Neuronal stem cell (in vitro differentiated cells): ENCODE data around the gene CXCL12.
A peak's percentile ranks its signal among the peaks of the same experiment; 100 is the strongest.

ENCODE experiments used
- DNase-seq: peaks from one replicate; pipeline ENCODE4 v3.0.0-alpha.2; 2013; ENCODE audit warnings: low spot score
- H2AFZ ChIP-seq: one replicate; pipeline ENCODE4 v1.6.1; 2013; ENCODE audit warnings: mild to moderate bottlenecking, low read length, inconsistent platforms
- H2AK5ac ChIP-seq: 2 replicates; pipeline ENCODE4 v1.6.1; 2013; ENCODE audit warnings: low read depth, mild to moderate bottlenecking, inconsistent platforms, low read length, moderate library complexity, mixed read lengths
- H2BK120ac ChIP-seq: 2 replicates; pipeline ENCODE4 v1.6.1; 2013; ENCODE audit warnings: low read depth, mild to moderate bottlenecking, inconsistent platforms, low read length, moderate library complexity, mixed read lengths
- H2BK12ac ChIP-seq: one replicate; pipeline ENCODE4 v1.6.1; 2013; ENCODE audit warnings: low read length, inconsistent platforms
- H2BK15ac ChIP-seq: 2 replicates; pipeline ENCODE4 v1.6.1; 2013; ENCODE audit warnings: mild to moderate bottlenecking, low read length, inconsistent platforms, mixed read lengths
- H2BK5ac ChIP-seq: one replicate; pipeline ENCODE4 v1.6.1; 2013; ENCODE audit warnings: inconsistent platforms, mild to moderate bottlenecking, low read length, moderate library complexity
- H3K14ac ChIP-seq: one replicate; pipeline ENCODE4 v1.6.1; 2013; ENCODE audit warnings: low read length, inconsistent platforms
- H3K18ac ChIP-seq: 2 replicates; pipeline ENCODE4 v1.6.1; 2013; ENCODE audit warnings: low read length, inconsistent platforms
- H3K23ac ChIP-seq: 2 replicates; pipeline ENCODE4 v1.6.1; 2013; ENCODE audit warnings: low read depth, mild to moderate bottlenecking, mixed read lengths, low read length, inconsistent platforms; ENCODE audit not compliant: poor library complexity
- H3K27ac ChIP-seq: replicated peaks from 3 replicates; pipeline ENCODE4 v1.5.1; 2013; ENCODE audit warnings: low read length, inconsistent platforms
- H3K27me3 ChIP-seq, 3 experiments: 2 replicates each; pipeline ENCODE4 v1.6.1; 2013; ENCODE audit warnings: low read length in 3 of 3, mild to moderate bottlenecking in 2 of 3, inconsistent platforms in 1 of 3, low read depth in 1 of 3, mixed read lengths in 1 of 3, moderate library complexity in 1 of 3; ENCODE audit not compliant: control insufficient read depth in 3 of 3, insufficient read depth in 3 of 3
- H3K36me3 ChIP-seq, 2 donors: replicated peaks in 1 of 2; 2 replicates each; pipeline ENCODE4 v1.6.1; 2013; ENCODE audit warnings: low read length in 2 of 2; ENCODE audit not compliant: control insufficient read depth in 2 of 2, insufficient read depth in 2 of 2
- H3K4ac ChIP-seq: 2 replicates; pipeline ENCODE4 v1.6.1; 2013; ENCODE audit warnings: inconsistent platforms, mild to moderate bottlenecking, low read length, moderate library complexity
- H3K4me1 ChIP-seq, 2 donors: 1 replicate in 1 of 2; 2 replicates in 1 of 2; pipeline ENCODE4 v1.6.1; 2013; ENCODE audit warnings: low read length in 2 of 2, low read depth in 1 of 2; ENCODE audit not compliant: control insufficient read depth in 2 of 2, insufficient read depth in 1 of 2
- H3K4me2 ChIP-seq: one replicate; pipeline ENCODE4 v1.6.1; 2013; ENCODE audit warnings: mild to moderate bottlenecking, low read length, inconsistent platforms; ENCODE audit not compliant: insufficient read depth, poor library complexity, severe bottlenecking
- H3K4me3 ChIP-seq, 2 donors: 2 replicates each; pipeline ENCODE4 v1.5.1; 2013; ENCODE audit warnings: low read length in 2 of 2, mild to moderate bottlenecking in 2 of 2, inconsistent platforms in 1 of 2, moderate library complexity in 1 of 2
- H3K79me1 ChIP-seq: one replicate; pipeline ENCODE4 v1.6.1; 2013; ENCODE audit warnings: low read depth, mild to moderate bottlenecking, inconsistent platforms, low read length, moderate library complexity
- H3K9ac ChIP-seq: one replicate; pipeline ENCODE4 v1.6.1; 2013; ENCODE audit warnings: mild to moderate bottlenecking, low read depth, low read length, inconsistent platforms; ENCODE audit not compliant: poor library complexity
- H3K9me3 ChIP-seq, 2 donors: replicated peaks in 1 of 2; 2 replicates each; pipeline versions ENCODE3 to v1.6.1; 2013; ENCODE audit warnings: low read length in 2 of 2, mild to moderate bottlenecking in 2 of 2, inconsistent platforms in 1 of 2, low read depth in 1 of 2, mixed read lengths in 1 of 2, moderate library complexity in 1 of 2; ENCODE audit not compliant: control insufficient read depth in 2 of 2, insufficient read depth in 1 of 2
- H4K8ac ChIP-seq: one replicate; pipeline ENCODE4 v1.6.1; 2013; ENCODE audit warnings: low read depth, mild to moderate bottlenecking, inconsistent platforms, low read length, moderate library complexity
- H4K91ac ChIP-seq: one replicate; pipeline ENCODE4 v1.6.1; 2013; ENCODE audit warnings: low read length, low read depth, mild to moderate bottlenecking, inconsistent platforms; ENCODE audit not compliant: poor library complexity
- WGBS, 2 donors: extraction: QIAGEN DNeasy Blood & Tissue Kit; methylation state at CpG; one replicate each; pipeline ENCODE4 v1.1.7; 2013; ENCODE audit warnings: missing lambda C conversion rate in 2 of 2, mixed read lengths in 1 of 2; ENCODE audit not compliant: insufficient read length in 2 of 2, insufficient replicate concordance in 1 of 2; ENCODE audit errors: extremely low coverage in 2 of 2; 5-methylcytosine and 5-hydroxymethylcytosine counted together

CXCL12 gene

DNA sequence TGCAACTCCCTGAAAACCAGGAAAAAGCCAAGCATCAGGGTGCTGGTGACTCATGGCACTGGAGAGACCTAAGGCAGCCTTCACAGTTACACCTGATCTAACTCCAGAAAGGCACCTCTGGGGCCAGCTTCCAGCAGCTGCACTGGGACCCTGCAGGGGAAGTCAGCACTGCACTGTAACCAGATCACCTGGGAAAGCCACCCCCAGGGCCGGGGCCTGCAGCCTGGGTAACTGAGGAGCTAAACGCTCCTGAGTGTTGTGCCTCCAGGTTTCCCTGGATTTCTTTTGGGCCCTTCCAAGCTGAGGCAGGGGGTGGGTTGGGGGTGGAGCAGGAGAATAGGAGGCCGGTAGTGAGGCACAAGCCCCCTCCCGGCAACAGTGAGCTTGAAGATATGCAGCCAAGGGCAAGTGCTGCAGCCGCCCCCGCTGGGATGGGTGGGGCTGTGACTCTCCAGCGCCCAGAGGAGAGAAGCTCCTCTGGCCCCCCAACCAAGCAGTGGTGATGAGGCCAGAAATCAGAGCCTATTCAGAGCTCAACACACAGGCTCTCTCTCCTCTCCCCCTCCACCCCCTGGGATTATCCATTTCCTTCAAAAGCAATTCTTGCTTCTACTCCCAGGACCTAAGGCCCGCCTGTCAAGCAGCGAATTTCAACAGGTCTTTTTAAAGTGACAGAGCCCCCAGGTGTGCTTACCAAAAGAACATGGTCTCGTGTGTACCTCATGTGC, 2.6 kb downstream of the CXCL12 start:
- no peak overlapping the region for H2AFZ ChIP-seq
- peaks cover 17 to 72% (median 40%) of the 10 kb centered on the region in 3 experiments for H3K27me3 ChIP-seq
- no peak overlapping the region for H2BK15ac ChIP-seq
- no peak overlapping the region for H4K91ac ChIP-seq
- no peak overlapping the region for H3K27ac ChIP-seq
- WGBS, 2 donors = no CpG with 5 or more reads among the region's 10 CpGs
- H3K18ac ChIP-seq = peak overlapping the region; percentile 48
- no peak overlapping the region for H3K23ac ChIP-seq
- no peak overlapping the region for H2BK5ac ChIP-seq
- no peak overlapping the region for H2BK120ac ChIP-seq
- H3K79me1 ChIP-seq = no peaks in the 10 kb centered on the region
- H4K8ac ChIP-seq = no peak overlapping the region
- no peak overlapping the region for H3K4ac ChIP-seq
- peak overlapping the region; percentile 44 for H3K4me2 ChIP-seq
- H2BK12ac ChIP-seq = no peak overlapping the region
- no peak for DNase-seq
- peaks cover 0 to 29% of the 10 kb centered on the region in 2 donors for H3K4me1 ChIP-seq
- no peaks in the 10 kb centered on the region for H3K36me3 ChIP-seq
- no peaks in the 10 kb centered on the region for H3K9me3 ChIP-seq
- H3K14ac ChIP-seq = peak overlapping the region; percentile 67
- no peak overlapping the region for H2AK5ac ChIP-seq
- no peak overlapping the region for H3K9ac ChIP-seq
- H3K4me3 ChIP-seq = no peak overlapping the region

DNA sequence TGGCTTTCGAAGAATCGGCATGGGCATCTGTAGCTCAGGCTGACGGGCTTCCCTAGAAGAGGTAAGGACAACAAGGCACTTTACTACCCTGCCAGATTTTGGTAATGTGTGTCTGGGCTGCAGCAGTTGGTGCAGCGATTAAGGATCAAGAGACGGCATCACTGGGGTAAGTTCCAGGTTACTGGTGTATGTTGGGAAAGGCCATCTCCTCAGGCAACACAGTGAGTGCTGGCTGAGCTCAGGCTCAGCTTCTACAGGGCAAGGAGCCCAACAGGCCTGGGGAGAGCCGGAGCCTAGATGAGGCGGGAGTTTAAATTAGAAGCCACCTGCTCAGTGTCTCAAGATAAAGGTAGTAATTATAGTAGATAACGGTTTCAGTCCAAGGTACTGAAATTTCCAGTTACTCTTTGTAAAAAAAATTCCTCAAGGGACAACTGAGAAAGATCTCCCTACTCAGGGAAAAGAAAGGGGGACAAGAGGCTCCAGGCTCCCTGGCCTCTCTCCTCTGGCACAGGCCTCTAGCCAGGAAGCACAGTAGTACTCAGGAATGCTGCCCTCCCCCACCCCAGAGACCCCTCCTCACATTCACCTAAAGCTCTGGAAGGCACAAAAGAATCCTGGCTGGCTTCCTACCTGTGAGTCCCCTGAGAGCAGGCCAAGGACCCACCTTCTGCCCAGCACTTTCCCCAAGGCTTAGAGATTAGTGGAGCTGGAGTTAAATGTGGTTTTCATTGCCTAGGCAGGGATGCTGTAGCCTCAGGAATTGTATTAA, 3.9 kb downstream of the CXCL12 start:
- H2BK12ac ChIP-seq = no peak overlapping the region
- no peak overlapping the region for H2AFZ ChIP-seq
- no peak overlapping the region for H3K9ac ChIP-seq
- WGBS, 2 donors = no CpG with 5 or more reads among the region's 8 CpGs
- H3K79me1 ChIP-seq = no peaks in the 10 kb centered on the region
- no peak overlapping the region for H2BK5ac ChIP-seq
- DNase-seq = no peak
- no peak overlapping the region for H3K23ac ChIP-seq
- no peaks in the 10 kb centered on the region for H3K9me3 ChIP-seq
- H3K4me3 ChIP-seq = no peak overlapping the region
- H3K27ac ChIP-seq = no peak overlapping the region
- H2BK15ac ChIP-seq = no peak overlapping the region
- peaks cover 0 to 28% of the 10 kb centered on the region in 2 donors for H3K4me1 ChIP-seq
- no peak overlapping the region for H3K4me2 ChIP-seq
- H4K91ac ChIP-seq = no peak overlapping the region
- no peaks in the 10 kb centered on the region for H3K36me3 ChIP-seq
- H3K4ac ChIP-seq = no peak overlapping the region
- no peak overlapping the region for H3K14ac ChIP-seq
- no peak overlapping the region for H3K18ac ChIP-seq
- H2AK5ac ChIP-seq = no peak overlapping the region
- no peak overlapping the region for H2BK120ac ChIP-seq
- H3K27me3 ChIP-seq = peaks cover 15 to 62% (median 34%) of the 10 kb centered on the region in 3 experiments
- H4K8ac ChIP-seq = no peak overlapping the region

DNA sequence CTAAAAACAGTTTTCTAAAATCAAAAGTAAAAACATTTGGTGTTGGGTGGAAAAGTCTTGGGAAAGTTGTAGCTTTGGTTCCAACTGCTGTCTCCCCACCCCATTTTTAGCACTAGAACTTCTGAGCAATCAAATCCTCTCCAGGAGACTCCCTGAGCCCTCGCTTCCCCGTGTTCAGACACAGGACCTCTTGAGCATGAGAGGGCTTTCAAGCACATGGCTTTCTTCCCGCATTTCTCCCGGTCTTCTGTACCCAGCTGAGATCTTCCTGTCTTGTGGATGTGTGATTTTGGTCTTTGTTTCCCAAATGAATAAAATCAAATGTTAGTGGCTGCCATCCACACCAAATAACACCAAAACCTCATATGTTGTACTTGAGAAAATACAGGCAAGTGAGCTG, 5.0 kb downstream of the CXCL12 start:
- Histone ChIP-seq H3K4me2 (no peak overlapping the region), H3K9me3 (no peaks in the 10 kb centered on the region), H3K18ac (no peak overlapping the region), H2BK120ac (no peak overlapping the region), H2AFZ (no peak overlapping the region), H2BK5ac (no peak overlapping the region), H2AK5ac (no peak overlapping the region), H3K4ac (no peak overlapping the region), H3K27ac (no peak overlapping the region), H3K27me3 (peaks cover 6 to 52% (median 24%) of the 10 kb centered on the region in 3 experiments), H4K8ac (no peak overlapping the region), H3K79me1 (no peaks in the 10 kb centered on the region), H3K23ac (no peak overlapping the region), H3K14ac (no peak overlapping the region), H3K4me1 (peaks cover 0 to 27% of the 10 kb centered on the region in 2 donors), H2BK12ac (no peak overlapping the region), H4K91ac (no peak overlapping the region), H2BK15ac (no peak overlapping the region), H3K36me3 (no peaks in the 10 kb centered on the region), H3K4me3 (no peak overlapping the region), H3K9ac (no peak overlapping the region)
- no CpG with 5 or more reads among the region's 4 CpGs for WGBS, 2 donors
- DNase-seq = no peak

DNA sequence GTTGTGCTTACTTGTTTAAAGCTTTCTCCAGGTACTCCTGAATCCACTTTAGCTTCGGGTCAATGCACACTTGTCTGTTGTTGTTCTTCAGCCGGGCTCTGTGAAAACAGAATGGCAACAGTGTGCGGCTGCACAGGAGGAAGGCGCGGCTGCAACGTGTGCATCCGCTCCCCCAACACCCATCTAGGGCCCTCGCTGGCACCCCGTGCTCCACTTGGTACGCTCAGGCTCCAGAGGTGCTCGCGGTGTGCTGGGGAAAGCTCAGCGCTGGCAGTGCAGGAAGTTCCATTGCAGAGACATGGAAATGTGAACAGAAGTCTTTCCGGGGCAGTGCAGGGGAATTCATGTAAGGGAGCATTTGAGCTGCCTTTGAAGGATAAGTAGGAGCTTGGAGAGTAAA, 6.3 kb downstream of the CXCL12 start:
- no peak overlapping the region for H2BK15ac ChIP-seq
- WGBS, 2 donors = no CpG with 5 or more reads among the region's 14 CpGs
- H3K23ac ChIP-seq = no peak overlapping the region
- no peak overlapping the region for H2BK12ac ChIP-seq
- H4K91ac ChIP-seq = no peak overlapping the region
- no peak overlapping the region for H3K14ac ChIP-seq
- H3K36me3 ChIP-seq = no peaks in the 10 kb centered on the region
- H3K4ac ChIP-seq = no peak overlapping the region
- no peak overlapping the region for H2AFZ ChIP-seq
- H3K27me3 ChIP-seq = peaks cover 0 to 41% (median 12%) of the 10 kb centered on the region in 3 experiments
- peaks cover 0 to 20% of the 10 kb centered on the region in 2 donors for H3K4me1 ChIP-seq
- no peak overlapping the region for H2AK5ac ChIP-seq
- H3K27ac ChIP-seq = no peak overlapping the region
- no peak overlapping the region for H3K9ac ChIP-seq
- H4K8ac ChIP-seq = no peak overlapping the region
- DNase-seq = no peak
- no peak overlapping the region for H2BK120ac ChIP-seq
- H3K18ac ChIP-seq = no peak overlapping the region
- H3K9me3 ChIP-seq = no peaks in the 10 kb centered on the region
- H2BK5ac ChIP-seq = no peak overlapping the region
- no peak overlapping the region for H3K4me2 ChIP-seq
- no peak overlapping the region for H3K4me3 ChIP-seq
- H3K79me1 ChIP-seq = no peaks in the 10 kb centered on the region
